UCSD-AML1 (cell line): ENCODE measurements around the gene PRDM16.
A peak's percentile ranks its signal among the peaks of the same experiment; 100 is the strongest.
"Not testable (repeated sequence)": the region's sequence is repeated elsewhere in the genome, so short reads cannot be mapped to it uniquely, and the experiment has no call there.

Experiments
- DNase-seq: peaks from one replicate; lab custom pipeline; 2025; ENCODE audit not compliant: unreplicated experiment; lab: John Stamatoyannopoulos, UW

Gene PRDM16

GRCh38 chr1:3080053-3080955 lies 11.3 kb downstream of the PRDM16 start:
- no peak for DNase-seq

DNA sequence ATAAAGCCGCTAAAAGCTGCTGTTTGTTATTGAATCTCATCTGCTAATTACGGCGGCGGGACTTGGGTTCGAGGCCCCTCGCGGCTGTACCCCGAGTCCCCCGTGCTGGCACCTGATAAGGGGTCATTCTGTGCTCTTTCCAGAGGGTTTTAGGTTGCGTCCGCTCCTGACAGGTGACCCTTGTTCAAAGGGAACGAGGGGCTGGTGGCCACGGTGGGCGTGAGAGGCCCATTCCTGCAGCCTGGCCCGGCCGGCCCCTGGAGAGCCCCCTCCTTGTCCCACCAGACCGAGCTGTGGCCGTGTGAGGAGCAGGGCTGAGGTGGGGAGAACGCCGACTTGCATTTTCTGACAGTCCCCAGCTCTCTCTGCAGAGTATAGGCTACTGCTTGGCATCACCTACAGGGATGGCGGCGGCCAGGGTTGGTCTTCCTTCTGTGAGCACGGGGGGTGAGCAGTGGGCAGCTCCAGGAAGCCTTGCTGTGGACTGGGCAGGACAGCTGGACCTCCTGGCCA lies 12.2 kb downstream of the PRDM16 start:
- DNase-seq, result no peak

DNA sequence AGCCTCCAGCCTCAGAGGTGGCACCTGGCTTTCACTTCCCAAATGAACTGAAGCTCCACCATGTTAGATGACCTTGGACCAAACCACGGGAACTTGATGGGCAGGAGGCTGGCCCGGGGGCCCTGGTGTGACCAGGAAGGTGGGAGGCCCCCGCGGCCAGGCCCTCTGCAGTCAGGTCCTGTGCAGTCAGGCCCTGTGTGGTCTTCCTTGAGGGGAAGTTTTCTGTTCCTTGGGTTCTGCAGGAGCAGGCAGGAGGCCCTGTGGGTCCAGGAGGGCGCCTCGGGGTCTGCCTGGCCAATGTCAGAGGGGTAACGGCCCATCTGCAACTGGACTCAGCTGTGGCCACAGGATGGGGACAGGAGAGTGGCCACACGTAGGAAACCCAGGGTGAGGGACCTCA lies 13.0 kb downstream of the PRDM16 start:
- no peak for DNase-seq

- no peak for DNase-seq
These were observed 13.8 kb downstream of the PRDM16 start for GRCh38 chr1:3082571-3083516.

GRCh38 chr1:3084154-3084553 lies 15.2 kb downstream of the PRDM16 start:
- DNase-seq, result no peak

DNA sequence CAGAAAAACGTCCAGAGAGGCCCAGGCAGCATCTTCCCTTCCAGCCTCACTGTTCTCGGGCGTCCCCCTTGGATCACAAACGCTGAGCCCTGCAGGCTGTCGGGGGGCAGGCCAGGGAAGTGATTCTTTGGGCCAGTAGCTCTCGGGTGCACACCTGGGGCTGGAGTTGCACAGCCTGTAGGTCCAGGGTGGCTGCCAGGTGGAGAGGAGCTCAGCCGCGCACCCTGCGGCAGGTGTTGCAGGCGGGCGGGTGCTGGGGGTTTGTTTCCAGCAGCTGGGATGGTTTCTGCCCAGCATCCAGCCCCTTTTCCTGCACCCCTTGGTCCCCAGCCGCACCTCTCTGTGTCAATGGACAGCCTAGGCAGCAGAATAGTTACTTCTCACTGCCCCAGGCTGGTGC lies 15.7 kb downstream of the PRDM16 start:
- DNase-seq, result no peak

- no peak for DNase-seq
These were observed 16.7 kb downstream of the PRDM16 start for GRCh38 chr1:3085721-3086120.

DNA sequence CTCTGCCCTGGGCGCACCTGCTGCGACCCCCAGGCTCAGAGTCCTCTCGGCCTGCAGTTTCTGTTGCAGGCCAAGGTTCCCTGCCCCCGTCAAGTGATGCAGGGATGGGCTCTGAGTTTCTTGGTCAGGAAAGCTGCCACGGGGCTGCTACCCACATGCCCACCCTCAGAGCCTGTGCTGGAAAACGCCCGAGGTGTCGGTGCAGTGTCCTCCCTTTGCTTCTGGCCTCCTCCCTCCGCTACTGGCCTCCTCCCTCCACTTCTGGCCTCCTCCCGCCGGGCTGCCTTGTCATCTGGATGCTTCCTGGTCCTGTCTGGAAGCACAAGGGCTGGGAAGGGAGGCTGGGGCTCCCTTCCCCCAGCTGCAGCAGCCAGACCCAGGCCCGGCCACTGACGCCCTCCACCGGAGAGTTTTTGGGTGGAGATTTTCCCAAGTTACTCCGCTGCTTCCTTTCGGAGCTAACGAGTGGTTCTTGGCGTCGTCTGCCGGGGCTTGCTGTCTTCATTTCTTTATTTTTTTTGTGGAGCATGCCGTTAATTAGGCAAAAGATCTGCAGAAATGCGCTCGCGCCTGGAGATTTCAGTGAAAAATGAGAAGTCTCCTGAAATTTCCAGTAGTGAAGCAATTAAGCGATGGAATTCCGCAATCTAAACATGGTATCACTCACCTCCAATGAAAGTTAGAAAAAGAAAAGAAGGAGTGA lies 17.4 kb downstream of the PRDM16 start:
- no peak for DNase-seq

DNA sequence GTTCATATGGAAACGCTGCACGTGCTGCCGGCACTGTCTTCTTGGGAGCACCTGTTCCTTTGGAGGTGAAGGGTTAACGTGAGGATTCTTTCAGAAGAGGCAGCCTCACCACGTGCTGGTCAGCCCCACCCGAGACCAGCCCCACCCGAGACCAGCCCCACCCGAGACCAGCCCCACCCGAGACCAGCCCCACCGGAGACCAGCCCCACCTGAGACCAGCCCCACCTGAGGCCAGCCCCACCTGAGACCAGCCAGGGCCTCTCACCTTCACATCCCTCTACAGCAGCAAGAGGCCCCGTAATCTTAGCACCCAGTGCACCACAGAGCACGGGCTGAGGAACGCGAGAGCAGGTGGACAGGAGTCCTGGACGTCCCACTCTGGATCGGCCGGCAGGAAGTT lies 18.0 kb downstream of the PRDM16 start:
- DNase-seq, result no peak

DNA sequence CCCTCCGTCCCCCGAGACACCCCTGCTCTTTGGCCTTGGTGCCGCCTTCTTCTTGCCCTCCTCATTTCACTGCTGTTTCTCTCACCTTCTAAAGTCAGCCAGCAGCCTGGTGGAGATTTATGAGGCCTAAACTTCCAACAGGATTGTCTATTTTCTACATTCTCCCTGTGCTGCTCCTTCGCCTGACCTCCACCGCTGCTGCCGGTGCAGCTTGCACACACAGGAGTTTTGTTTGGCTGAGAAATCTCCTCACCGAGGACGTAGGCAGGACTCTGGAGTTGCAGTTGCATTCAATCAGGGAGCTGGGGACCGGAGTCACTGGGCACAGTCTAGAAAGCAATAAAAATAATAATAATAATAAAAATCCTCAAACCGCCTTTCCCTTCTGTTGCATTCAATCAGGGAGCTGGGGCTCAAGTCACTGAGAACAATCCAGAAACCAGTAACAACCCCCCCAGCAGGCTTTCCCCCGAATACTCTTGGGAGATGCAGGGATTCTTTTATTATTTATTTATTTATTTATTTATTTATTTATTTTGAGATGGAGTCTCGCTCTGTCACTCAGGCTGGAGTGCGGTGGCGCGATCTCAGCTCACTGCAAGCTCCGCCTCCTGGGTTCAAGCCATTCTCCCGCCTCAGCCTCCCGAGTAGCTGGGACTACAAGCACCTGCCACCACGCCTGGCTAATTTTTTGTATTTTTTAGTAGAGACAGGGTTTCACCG lies 19.1 kb downstream of the PRDM16 start:
- not testable (repeated sequence) for DNase-seq

DNA sequence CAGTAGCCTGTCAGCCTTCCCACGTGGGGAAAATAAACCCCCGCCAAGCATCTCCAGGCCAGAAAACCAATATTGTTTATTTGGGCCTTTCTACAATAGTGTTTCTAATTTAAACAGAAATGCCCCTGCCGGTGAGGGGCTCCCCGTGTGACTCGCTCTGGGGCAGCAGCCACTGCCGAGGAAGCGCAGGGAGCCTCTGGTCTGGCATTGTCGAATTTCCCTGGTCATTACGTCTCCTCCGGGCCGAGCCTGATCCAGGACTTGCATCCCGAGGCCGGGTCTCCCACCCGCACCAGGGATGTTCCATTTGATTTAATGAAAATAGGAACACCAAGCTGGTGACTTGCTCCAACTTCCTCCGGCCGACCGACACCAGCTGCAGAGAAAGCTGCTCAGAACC lies 20.5 kb downstream of the PRDM16 start:
- no peak for DNase-seq

- DNase-seq, result no peak
These were observed 22.3 kb downstream of the PRDM16 start for GRCh38 chr1:3091334-3091733.

DNA sequence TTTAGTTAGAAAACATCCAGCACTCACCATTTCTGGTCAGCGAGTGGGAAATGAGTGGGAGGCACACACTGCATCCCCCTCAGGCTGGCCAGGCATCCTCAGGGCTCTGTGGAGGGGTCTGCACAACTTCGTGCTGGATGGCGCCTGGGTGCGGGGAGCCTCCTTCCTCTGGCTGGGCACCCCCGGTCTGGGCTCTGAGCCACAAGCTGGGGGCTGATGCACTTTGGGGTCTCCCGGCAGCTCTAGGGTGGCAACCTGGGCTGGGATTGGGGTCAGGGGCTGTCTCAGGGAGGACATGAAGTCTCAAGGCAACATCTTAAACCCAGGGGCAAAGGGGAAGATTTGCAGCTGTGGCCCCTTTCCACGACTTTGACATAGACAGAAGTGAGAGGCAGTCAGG lies 23.5 kb downstream of the PRDM16 start:
- DNase-seq, result no peak

- peak; percentile 57 for DNase-seq
These were observed 25.1 kb downstream of the PRDM16 start for GRCh38 chr1:3093898-3094626.

GRCh38 chr1:3094863-3095780 lies 26.1 kb downstream of the PRDM16 start:
- DNase-seq, result no peak

GRCh38 chr1:3096345-3096744 lies 27.3 kb downstream of the PRDM16 start:
- DNase-seq, result no peak

DNA sequence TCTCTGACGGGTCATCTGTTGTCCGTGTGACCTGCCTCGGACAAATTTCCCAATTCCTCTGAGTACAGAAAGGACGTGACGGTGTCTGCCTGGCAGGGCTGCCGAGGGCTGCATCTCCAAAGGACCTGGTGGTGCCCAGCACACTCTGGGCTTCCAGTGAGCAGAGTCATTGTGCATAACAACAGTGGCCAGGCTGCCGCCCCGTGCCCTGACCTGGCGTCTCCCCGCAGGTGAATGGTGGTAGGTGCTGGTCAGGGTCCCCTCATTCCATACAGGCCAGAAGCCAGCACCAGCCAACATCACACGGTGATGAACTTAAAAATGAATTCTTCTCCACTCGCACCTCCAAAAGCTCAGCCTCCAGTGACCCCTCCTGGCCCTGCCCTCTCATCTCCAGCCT lies 28.2 kb downstream of the PRDM16 start:
- DNase-seq, result no peak

DNA sequence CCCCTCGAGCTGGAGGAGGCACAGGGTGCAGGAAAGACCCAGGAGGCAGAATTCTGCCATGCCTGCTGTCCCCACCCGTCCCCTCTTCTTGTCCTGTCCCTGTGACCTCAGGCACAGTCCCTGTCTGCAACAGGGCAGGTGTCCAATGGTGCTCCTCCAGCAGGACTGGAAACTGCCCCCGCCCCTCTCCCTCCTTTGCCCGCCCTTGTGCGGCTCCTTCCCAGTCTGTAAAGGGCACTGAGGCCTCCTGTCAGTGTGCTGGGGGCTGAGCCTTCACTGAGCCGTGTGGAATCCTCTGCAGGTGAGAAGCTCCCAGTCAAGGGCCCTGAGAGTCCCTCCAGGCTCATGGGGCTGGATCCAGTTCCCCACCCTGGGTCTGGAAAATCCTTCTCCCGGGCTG lies 28.9 kb downstream of the PRDM16 start:
- DNase-seq, result no peak

DNA sequence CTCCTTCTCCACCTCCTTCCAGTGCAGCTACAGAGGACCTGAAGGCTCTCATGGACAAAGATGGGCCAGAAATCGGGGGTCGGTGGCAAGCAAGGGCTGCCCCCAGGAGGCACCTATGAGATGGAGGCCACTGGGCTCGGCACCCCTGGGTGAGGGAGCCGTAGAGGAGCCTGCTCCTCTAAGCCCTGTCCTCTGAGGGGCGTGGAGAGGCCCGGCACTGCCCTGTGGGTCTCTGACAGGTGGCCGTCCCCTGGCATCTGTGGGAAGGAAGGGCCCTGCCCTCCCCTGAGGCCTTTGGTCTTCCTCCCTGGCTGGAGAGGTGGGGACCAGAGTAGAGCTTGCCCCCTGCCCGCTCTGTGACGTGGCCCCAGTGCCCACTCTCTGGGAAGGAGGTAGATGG lies 30.9 kb downstream of the PRDM16 start:
- DNase-seq, result no peak
